CD4-positive, alpha-beta T cell treated with Interleukin-17A for 1 hour (primary cell): Measurements from ENCODE around the gene ABHD6.
"Not testable (repeated sequence)": the region's sequence is repeated elsewhere in the genome, so short reads cannot be mapped to it uniquely, and the experiment has no call there.

ENCODE experiments used
- DNase-seq: peaks from one replicate; pipeline ENCODE4 v3.0.0-alpha.2; 2020

The ABHD6 gene

GRCh38 chr3:58285334-58285733 is 47.7 kb downstream of the ABHD6 start:
- no peak for DNase-seq

- DNase-seq, result no peak
Observed at GRCh38 chr3:58287354-58287753, 49.8 kb downstream of the ABHD6 start.

- DNase-seq, result no peak
Observed at GRCh38 chr3:58288011-58288728, 50.6 kb downstream of the ABHD6 start.

GRCh38 chr3:58288964-58289613 is 51.5 kb downstream of the ABHD6 start:
- not testable (repeated sequence) for DNase-seq

- DNase-seq, result not testable (repeated sequence)
Observed at GRCh38 chr3:58290446-58290845, 52.9 kb downstream of the ABHD6 start.

- DNase-seq, result no peak
Observed at GRCh38 chr3:58291671-58292338, 54.2 kb downstream of the ABHD6 start.

- DNase-seq, result no peak
Observed at GRCh38 chr3:58292866-58293265, 55.3 kb downstream of the ABHD6 start.

GRCh38 chr3:58293516-58293915 is 55.9 kb downstream of the ABHD6 start:
- DNase-seq, result no peak

GRCh38 chr3:58296269-58296668 is 58.7 kb downstream of the ABHD6 start:
- no peak for DNase-seq

- no peak for DNase-seq
Observed at GRCh38 chr3:58296843-58297242, 59.3 kb downstream of the ABHD6 start.

- no peak for DNase-seq
Observed at GRCh38 chr3:58298190-58298589, 60.6 kb downstream of the ABHD6 start.

- no peak for DNase-seq
Observed at GRCh38 chr3:58299075-58299474, 61.5 kb downstream of the ABHD6 start.

- peak; percentile 19 for DNase-seq
Observed at GRCh38 chr3:58299839-58300516, 62.4 kb downstream of the ABHD6 start.

GRCh38 chr3:58305882-58306711 is 68.5 kb downstream of the ABHD6 start, which contains the start of the genes HTD2 and RPP14:
Gene HTD2 (plus strand): TSS chr3:58306520. CDS start chr3:58317614, 11,094 bp downstream.
Gene RPP14 (plus strand): TSS chr3:58306245. CDS start chr3:58310330, 4,085 bp downstream.
- DNase-seq, result peak; percentile 97

GRCh38 chr3:58307639-58308215 is 70.1 kb downstream of the ABHD6 start:
- peak; percentile 79 for DNase-seq

- no peak for DNase-seq
Observed at GRCh38 chr3:58308728-58309127, 71.1 kb downstream of the ABHD6 start.

GRCh38 chr3:58317811-58318210 is 80.2 kb downstream of the ABHD6 start:
- DNase-seq, result no peak

GRCh38 chr3:58321791-58322190 is 84.2 kb downstream of the ABHD6 start:
- DNase-seq, result no peak

- DNase-seq, result no peak
Observed at GRCh38 chr3:58322793-58323192, 85.2 kb downstream of the ABHD6 start.

- DNase-seq, result no peak
Observed at GRCh38 chr3:58323529-58324390, 86.2 kb downstream of the ABHD6 start.
